Keratinocyte (primary cell): ENCODE measurements around the gene MTERF2. TPM values are rescaled to one million over a fixed set of nuclear protein-coding genes. Genes with fewer than 3 reads are reported as not detected.

ENCODE experiments used
- DNase-seq: peaks from one replicate; pipeline ENCODE4 v3.0.0-alpha.2; 2011; ENCODE audit warnings: low read depth, missing footprints, low spot score
- FAIRE-seq: peaks from 2 replicates; lab custom pipeline; 2011; peaks lifted over from hg19 to GRCh38; lab: Jason Lieb, UNC
- H2AFZ ChIP-seq: 2 replicates; pipeline ENCODE4 v1.6.0; 2012; ENCODE audit warnings: low read length, control low read depth, inconsistent platforms; ENCODE audit not compliant: control insufficient read depth
- H3K27ac ChIP-seq: 2 replicates; pipeline ENCODE4 v1.5.1; 2011; ENCODE audit warnings: low read length; ENCODE audit not compliant: control insufficient read depth, insufficient read depth
- H3K27me3 ChIP-seq: 3 replicates; pipeline ENCODE4 v1.6.0; 2011; ENCODE audit warnings: low read length; ENCODE audit not compliant: control insufficient read depth, insufficient read depth; ENCODE audit errors: extremely low read depth
- H3K36me3 ChIP-seq, 2 experiments: 2 replicates in 1 of 2; 3 replicates in 1 of 2; pipeline ENCODE4 v1.5.1; 2011; ENCODE audit warnings: low read length in 2 of 2, mild to moderate bottlenecking in 1 of 2; ENCODE audit not compliant: control insufficient read depth in 2 of 2, insufficient read depth in 2 of 2; ENCODE audit errors: extremely low read depth in 1 of 2
- H3K4me1 ChIP-seq: 3 replicates; pipeline ENCODE4 v1.5.1; 2011; ENCODE audit warnings: low read length; ENCODE audit not compliant: control insufficient read depth, insufficient read depth; ENCODE audit errors: extremely low read depth
- H3K4me2 ChIP-seq: 3 replicates; pipeline ENCODE4 v1.6.0; 2011; ENCODE audit warnings: low read depth, low read length; ENCODE audit not compliant: control insufficient read depth, insufficient read depth; ENCODE audit errors: extremely low read depth
- H3K4me3 ChIP-seq, 3 experiments: fragments of 200-600 bp in 1 of 3; sonication (generic) in 1 of 3; 2 replicates in 2 of 3; 3 replicates in 1 of 3; pipeline ENCODE4 v1.5.1; 2011 to 2016; ENCODE audit warnings: low read length in 3 of 3, mild to moderate bottlenecking in 3 of 3, control low read depth in 2 of 3, inconsistent platforms in 1 of 3, low read depth in 1 of 3, mixed read lengths in 1 of 3, mixed run types in 1 of 3, moderate library complexity in 1 of 3; ENCODE audit not compliant: control insufficient read depth in 2 of 3, insufficient read depth in 2 of 3; ENCODE audit errors: extremely low read depth in 1 of 3
- H3K79me2 ChIP-seq: 2 replicates; pipeline ENCODE4 v1.6.0; 2012; ENCODE audit warnings: low read length; ENCODE audit not compliant: control insufficient read depth, insufficient read depth
- H3K9ac ChIP-seq: 3 replicates; pipeline ENCODE4 v1.6.0; 2011; ENCODE audit warnings: low read length; ENCODE audit not compliant: control insufficient read depth, insufficient read depth; ENCODE audit errors: extremely low read depth
- H3K9me1 ChIP-seq: 3 replicates; pipeline ENCODE4 v1.6.0; 2011; ENCODE audit warnings: low read length; ENCODE audit not compliant: control insufficient read depth, insufficient read depth; ENCODE audit errors: extremely low read depth
- H3K9me3 ChIP-seq: 2 replicates; pipeline ENCODE4 v1.5.1; 2012; ENCODE audit warnings: low read depth, low read length; ENCODE audit not compliant: control insufficient read depth
- H4K20me1 ChIP-seq: 3 replicates; pipeline ENCODE4 v1.6.0; 2011; ENCODE audit warnings: low read length; ENCODE audit not compliant: control insufficient read depth, insufficient read depth; ENCODE audit errors: extremely low read depth
- EZH2 ChIP-seq: IDR thresholded peaks from one replicate; pipeline ENCODE4 v1.6.1; 2012; ENCODE audit warnings: inconsistent platforms, mild to moderate bottlenecking, low read length, moderate library complexity
- dilution Hi-C: fragments of 300-500 bp; cut with MboI; formaldehyde crosslinking; loops from one replicate; pipeline ENCODE4 v1.7.0; 2020; ENCODE audit warnings: low sequenced_read_pairs; ENCODE audit not compliant: extremely low pct_ligation_motif_present
- polyA plus RNA-seq, 5 experiments: library from polyadenylated mRNA; depleted of rRNA in 3 of 5; stranded (reverse) in 3 of 5; stranded (forward) in 1 of 5; unstranded in 1 of 5; fragments of >200 nt; gene quantifications; 1 replicate in 1 of 5; 2 replicates in 3 of 5; 3 replicates in 1 of 5; pipeline versions ENCODE4 v1.2.1 to v1.2.3, GENCODE V29; 2011 to 2012; ENCODE audit warnings: missing spikeins in 2 of 5, low read depth in 1 of 5, low replicate concordance in 1 of 5
- TF ChIP-seq, protein P1 (sequence below), 3 experiments: IDR thresholded peaks in 1 of 3; conservative IDR thresholded peaks in 1 of 3; optimal IDR thresholded peaks in 1 of 3; 2 replicates in 2 of 3; 3 replicates in 1 of 3; pipeline versions ENCODE3 to v1.5.1; 2011; ENCODE audit warnings: low read length in 3 of 3, mild to moderate bottlenecking in 3 of 3, moderate library complexity in 2 of 3, control low read depth in 1 of 3, inconsistent platforms in 1 of 3; ENCODE audit not compliant: insufficient read depth in 2 of 3; ENCODE audit errors: extremely low read depth in 1 of 3

Gene MTERF2
- polyA plus RNA-seq, 1 donor (not counting 4 experiments of a cell fraction or from before 2014, with no cell fraction given) = 9.6 TPM

DNA sequence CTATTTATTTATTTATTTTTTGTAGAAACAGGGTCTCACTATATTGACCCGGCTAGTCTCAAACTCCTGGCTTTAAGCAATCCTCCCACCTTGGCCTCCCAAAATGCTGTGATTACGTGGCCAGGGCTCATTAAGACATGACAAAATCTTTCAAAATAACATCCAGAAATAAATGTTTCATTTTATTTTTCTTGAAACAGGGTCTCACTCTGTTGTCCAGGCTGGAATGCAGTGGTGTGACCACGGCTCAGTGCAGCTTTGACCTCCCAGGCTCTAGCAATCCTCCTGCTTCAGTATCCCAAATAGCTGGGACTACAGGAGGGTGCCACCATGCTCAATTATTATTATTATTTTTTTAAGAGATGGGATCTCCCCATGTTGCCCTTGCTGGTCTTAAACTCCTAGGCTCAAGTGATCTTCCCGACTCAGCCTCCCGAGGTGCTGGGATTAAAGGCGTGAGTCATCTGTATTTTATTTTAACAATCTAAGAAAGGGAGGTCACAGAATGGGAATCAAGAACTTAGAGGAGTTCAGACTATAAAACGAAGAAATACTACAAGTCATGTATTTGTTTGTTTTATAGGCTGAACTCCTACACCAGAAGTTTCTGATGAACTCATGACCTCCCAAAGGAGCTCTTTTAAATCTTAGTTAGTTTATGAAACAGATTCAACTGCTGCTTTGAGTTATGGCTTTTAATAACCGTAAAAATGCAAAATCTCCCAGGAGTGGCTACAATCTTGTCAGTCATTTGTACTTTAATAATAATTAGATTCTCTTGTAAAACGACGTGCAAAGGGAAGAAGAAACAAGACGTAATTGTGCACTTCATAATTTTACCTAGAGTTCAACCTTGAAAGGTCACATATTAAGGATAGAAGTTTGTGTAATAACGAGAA lies 33.3 kb downstream of the MTERF2 start:
- Histone ChIP-seq H3K4me1 (peaks cover 22% of the 10 kb centered on the region), H3K9me1 (no peaks in the 10 kb centered on the region), H4K20me1 (no peaks in the 10 kb centered on the region), H3K9ac (no peak overlapping the region), H3K27ac (no peak overlapping the region), H2AFZ (no peak overlapping the region), H3K36me3 (no peaks in the 10 kb centered on the region), H3K27me3 (no peaks in the 10 kb centered on the region), H3K4me2 (peak overlapping the region; percentile 76), H3K79me2 (peaks cover 18% of the 10 kb centered on the region), H3K4me3 (no peak overlapping the region), H3K9me3 (peaks cover 2% of the 10 kb centered on the region)
- dilution Hi-C loops = no loop called here
- TF ChIP-seq, protein P1, sequence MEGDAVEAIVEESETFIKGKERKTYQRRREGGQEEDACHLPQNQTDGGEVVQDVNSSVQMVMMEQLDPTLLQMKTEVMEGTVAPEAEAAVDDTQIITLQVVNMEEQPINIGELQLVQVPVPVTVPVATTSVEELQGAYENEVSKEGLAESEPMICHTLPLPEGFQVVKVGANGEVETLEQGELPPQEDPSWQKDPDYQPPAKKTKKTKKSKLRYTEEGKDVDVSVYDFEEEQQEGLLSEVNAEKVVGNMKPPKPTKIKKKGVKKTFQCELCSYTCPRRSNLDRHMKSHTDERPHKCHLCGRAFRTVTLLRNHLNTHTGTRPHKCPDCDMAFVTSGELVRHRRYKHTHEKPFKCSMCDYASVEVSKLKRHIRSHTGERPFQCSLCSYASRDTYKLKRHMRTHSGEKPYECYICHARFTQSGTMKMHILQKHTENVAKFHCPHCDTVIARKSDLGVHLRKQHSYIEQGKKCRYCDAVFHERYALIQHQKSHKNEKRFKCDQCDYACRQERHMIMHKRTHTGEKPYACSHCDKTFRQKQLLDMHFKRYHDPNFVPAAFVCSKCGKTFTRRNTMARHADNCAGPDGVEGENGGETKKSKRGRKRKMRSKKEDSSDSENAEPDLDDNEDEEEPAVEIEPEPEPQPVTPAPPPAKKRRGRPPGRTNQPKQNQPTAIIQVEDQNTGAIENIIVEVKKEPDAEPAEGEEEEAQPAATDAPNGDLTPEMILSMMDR (optimal IDR thresholded peaks at IDR 0.05 in 1 of 3, IDR thresholded peaks at IDR 0.05 in 1 of 3, conservative IDR thresholded peaks at IDR 0.05 in 1 of 3; ENCODE audit: extremely low read depth in 1 of 3, insufficient read depth in 2 of 3, low read length in 3 of 3) = no peak
- no peak for TF ChIP-seq EZH2
- no peak for FAIRE-seq
- no peak for DNase-seq

DNA sequence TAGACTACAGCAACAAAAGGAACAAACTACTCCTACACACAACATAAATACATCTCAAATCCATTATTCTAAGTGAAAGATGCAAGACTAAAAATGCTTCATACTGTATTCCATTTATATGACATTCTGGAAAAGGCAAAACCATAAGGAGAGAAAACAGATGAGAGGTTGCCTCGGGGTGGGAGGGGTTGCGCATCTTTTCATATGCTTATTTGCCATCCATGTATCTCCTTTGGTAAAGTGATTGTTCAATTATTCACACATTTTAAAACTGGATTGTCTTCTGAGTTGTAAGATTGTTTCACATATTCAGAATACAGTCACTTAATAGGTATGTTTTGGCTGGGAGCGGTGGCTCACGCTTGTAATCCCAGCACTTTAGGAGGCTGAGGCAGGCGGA lies 36.4 kb downstream of the MTERF2 start:
- Histone ChIP-seq H3K79me2 (no peaks in the 10 kb centered on the region), H4K20me1 (no peaks in the 10 kb centered on the region), H3K27ac (no peak overlapping the region), H3K36me3 (no peaks in the 10 kb centered on the region), H3K9me3 (peaks cover 2% of the 10 kb centered on the region), H3K4me1 (peaks cover 12% of the 10 kb centered on the region), H2AFZ (no peak overlapping the region), H3K4me3 (no peak overlapping the region), H3K27me3 (no peaks in the 10 kb centered on the region), H3K9ac (no peak overlapping the region), H3K4me2 (no peak overlapping the region), H3K9me1 (no peaks in the 10 kb centered on the region)
- DNase-seq = no peak
- dilution Hi-C loops = no loop called here
- FAIRE-seq = no peak
- TF ChIP-seq, protein P1 (optimal IDR thresholded peaks at IDR 0.05 in 1 of 3, IDR thresholded peaks at IDR 0.05 in 1 of 3, conservative IDR thresholded peaks at IDR 0.05 in 1 of 3; ENCODE audit: extremely low read depth in 1 of 3, insufficient read depth in 2 of 3, low read length in 3 of 3) = no peak
- no peak for TF ChIP-seq EZH2
